Keratinocyte (primary cell): Measurements from ENCODE around the gene OR1F1. TPM values are rescaled to one million over a fixed set of nuclear protein-coding genes. Genes with fewer than 3 reads are reported as not detected.

Experiments used
- DNase-seq: peaks from one replicate; pipeline ENCODE4 v3.0.0-alpha.2; 2011; ENCODE audit warnings: low read depth, missing footprints, low spot score
- FAIRE-seq: peaks from 2 replicates; lab custom pipeline; 2011; peaks lifted over from hg19 to GRCh38; lab: Jason Lieb, UNC
- H2AFZ ChIP-seq: 2 replicates; pipeline ENCODE4 v1.6.0; 2012; ENCODE audit warnings: low read length, control low read depth, inconsistent platforms; ENCODE audit not compliant: control insufficient read depth
- H3K27ac ChIP-seq: 2 replicates; pipeline ENCODE4 v1.5.1; 2011; ENCODE audit warnings: low read length; ENCODE audit not compliant: control insufficient read depth, insufficient read depth
- H3K27me3 ChIP-seq: 3 replicates; pipeline ENCODE4 v1.6.0; 2011; ENCODE audit warnings: low read length; ENCODE audit not compliant: control insufficient read depth, insufficient read depth; ENCODE audit errors: extremely low read depth
- H3K36me3 ChIP-seq, 2 experiments: 2 replicates in 1 of 2; 3 replicates in 1 of 2; pipeline ENCODE4 v1.5.1; 2011; ENCODE audit warnings: low read length in 2 of 2, mild to moderate bottlenecking in 1 of 2; ENCODE audit not compliant: control insufficient read depth in 2 of 2, insufficient read depth in 2 of 2; ENCODE audit errors: extremely low read depth in 1 of 2
- H3K4me1 ChIP-seq: 3 replicates; pipeline ENCODE4 v1.5.1; 2011; ENCODE audit warnings: low read length; ENCODE audit not compliant: control insufficient read depth, insufficient read depth; ENCODE audit errors: extremely low read depth
- H3K4me2 ChIP-seq: 3 replicates; pipeline ENCODE4 v1.6.0; 2011; ENCODE audit warnings: low read depth, low read length; ENCODE audit not compliant: control insufficient read depth, insufficient read depth; ENCODE audit errors: extremely low read depth
- H3K4me3 ChIP-seq, 3 experiments: fragments of 200-600 bp in 1 of 3; sonication (generic) in 1 of 3; 2 replicates in 2 of 3; 3 replicates in 1 of 3; pipeline ENCODE4 v1.5.1; 2011 to 2016; ENCODE audit warnings: low read length in 3 of 3, mild to moderate bottlenecking in 3 of 3, control low read depth in 2 of 3, inconsistent platforms in 1 of 3, low read depth in 1 of 3, mixed read lengths in 1 of 3, mixed run types in 1 of 3, moderate library complexity in 1 of 3; ENCODE audit not compliant: control insufficient read depth in 2 of 3, insufficient read depth in 2 of 3; ENCODE audit errors: extremely low read depth in 1 of 3
- H3K79me2 ChIP-seq: 2 replicates; pipeline ENCODE4 v1.6.0; 2012; ENCODE audit warnings: low read length; ENCODE audit not compliant: control insufficient read depth, insufficient read depth
- H3K9ac ChIP-seq: 3 replicates; pipeline ENCODE4 v1.6.0; 2011; ENCODE audit warnings: low read length; ENCODE audit not compliant: control insufficient read depth, insufficient read depth; ENCODE audit errors: extremely low read depth
- H3K9me1 ChIP-seq: 3 replicates; pipeline ENCODE4 v1.6.0; 2011; ENCODE audit warnings: low read length; ENCODE audit not compliant: control insufficient read depth, insufficient read depth; ENCODE audit errors: extremely low read depth
- H3K9me3 ChIP-seq: 2 replicates; pipeline ENCODE4 v1.5.1; 2012; ENCODE audit warnings: low read depth, low read length; ENCODE audit not compliant: control insufficient read depth
- H4K20me1 ChIP-seq: 3 replicates; pipeline ENCODE4 v1.6.0; 2011; ENCODE audit warnings: low read length; ENCODE audit not compliant: control insufficient read depth, insufficient read depth; ENCODE audit errors: extremely low read depth
- EZH2 ChIP-seq: IDR thresholded peaks from one replicate; pipeline ENCODE4 v1.6.1; 2012; ENCODE audit warnings: inconsistent platforms, mild to moderate bottlenecking, low read length, moderate library complexity
- dilution Hi-C: fragments of 300-500 bp; cut with MboI; formaldehyde crosslinking; loops from one replicate; pipeline ENCODE4 v1.7.0; 2020; ENCODE audit warnings: low sequenced_read_pairs; ENCODE audit not compliant: extremely low pct_ligation_motif_present
- polyA plus RNA-seq, 5 experiments: library from polyadenylated mRNA; depleted of rRNA in 3 of 5; stranded (reverse) in 3 of 5; stranded (forward) in 1 of 5; unstranded in 1 of 5; fragments of >200 nt; gene quantifications; 1 replicate in 1 of 5; 2 replicates in 3 of 5; 3 replicates in 1 of 5; pipeline versions ENCODE4 v1.2.1 to v1.2.3, GENCODE V29; 2011 to 2012; ENCODE audit warnings: missing spikeins in 2 of 5, low read depth in 1 of 5, low replicate concordance in 1 of 5
- TF ChIP-seq, protein P1 (sequence below), 3 experiments: IDR thresholded peaks in 1 of 3; conservative IDR thresholded peaks in 1 of 3; optimal IDR thresholded peaks in 1 of 3; 2 replicates in 2 of 3; 3 replicates in 1 of 3; pipeline versions ENCODE3 to v1.5.1; 2011; ENCODE audit warnings: low read length in 3 of 3, mild to moderate bottlenecking in 3 of 3, moderate library complexity in 2 of 3, control low read depth in 1 of 3, inconsistent platforms in 1 of 3; ENCODE audit not compliant: insufficient read depth in 2 of 3; ENCODE audit errors: extremely low read depth in 1 of 3

The OR1F1 gene
- polyA plus RNA-seq, 1 donor (not counting 4 experiments of a cell fraction or from before 2014, with no cell fraction given): 0.51 TPM

DNA sequence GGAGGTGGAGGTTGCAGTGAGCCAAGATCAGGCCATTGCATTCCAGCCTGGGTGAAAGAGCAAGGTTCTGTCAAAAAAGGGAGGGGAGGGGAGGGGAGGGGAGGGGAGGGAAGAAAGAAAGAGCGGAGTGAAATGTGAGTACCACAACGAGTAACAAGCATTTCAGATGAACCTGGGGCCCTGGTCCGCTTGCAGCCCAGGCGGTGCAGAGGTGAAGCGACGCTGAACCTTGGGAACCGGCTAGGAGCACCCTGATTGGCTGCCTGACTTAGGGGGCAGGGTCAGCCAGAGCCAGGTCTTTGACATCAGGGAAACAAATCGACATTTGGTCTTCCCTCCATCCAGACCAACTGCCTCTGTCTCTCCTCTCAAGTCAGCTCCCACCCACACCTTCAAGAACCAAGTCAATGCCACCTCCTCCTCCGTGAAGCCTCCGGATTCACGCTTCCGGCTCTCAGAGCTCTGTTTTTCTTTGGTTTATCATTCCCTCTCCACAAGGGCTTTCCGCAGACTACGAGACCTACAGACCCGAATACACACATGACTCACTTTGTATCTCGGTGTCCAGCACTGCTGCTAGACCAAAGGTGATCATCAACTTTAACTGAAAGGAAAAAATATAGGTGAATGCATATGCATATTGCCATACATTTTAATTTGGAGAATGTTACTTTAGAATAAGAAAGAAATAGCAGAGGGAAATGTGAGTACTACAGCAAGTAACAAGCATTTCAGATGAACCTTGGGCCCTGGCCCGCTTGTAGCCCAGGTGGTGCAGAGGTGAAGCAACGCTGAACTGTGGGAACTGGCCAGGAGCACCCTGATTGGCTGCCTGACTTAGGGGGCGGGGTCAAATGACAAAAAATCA lies 19.3 kb downstream of the OR1F1 start:
- Histone ChIP-seq H4K20me1 (no peaks in the 10 kb centered on the region), H3K9me1 (no peaks in the 10 kb centered on the region), H3K79me2 (no peaks in the 10 kb centered on the region), H3K9ac (no peak overlapping the region), H3K36me3 (no peaks in the 10 kb centered on the region), H3K27me3 (no peaks in the 10 kb centered on the region), H3K4me1 (no peaks in the 10 kb centered on the region), H3K9me3 (peaks cover 2% of the 10 kb centered on the region), H3K27ac (no peak overlapping the region), H2AFZ (no peak overlapping the region), H3K4me3 (no peak overlapping the region), H3K4me2 (no peak overlapping the region)
- dilution Hi-C loops: no loop called here
- FAIRE-seq: no peak
- TF ChIP-seq, protein P1, sequence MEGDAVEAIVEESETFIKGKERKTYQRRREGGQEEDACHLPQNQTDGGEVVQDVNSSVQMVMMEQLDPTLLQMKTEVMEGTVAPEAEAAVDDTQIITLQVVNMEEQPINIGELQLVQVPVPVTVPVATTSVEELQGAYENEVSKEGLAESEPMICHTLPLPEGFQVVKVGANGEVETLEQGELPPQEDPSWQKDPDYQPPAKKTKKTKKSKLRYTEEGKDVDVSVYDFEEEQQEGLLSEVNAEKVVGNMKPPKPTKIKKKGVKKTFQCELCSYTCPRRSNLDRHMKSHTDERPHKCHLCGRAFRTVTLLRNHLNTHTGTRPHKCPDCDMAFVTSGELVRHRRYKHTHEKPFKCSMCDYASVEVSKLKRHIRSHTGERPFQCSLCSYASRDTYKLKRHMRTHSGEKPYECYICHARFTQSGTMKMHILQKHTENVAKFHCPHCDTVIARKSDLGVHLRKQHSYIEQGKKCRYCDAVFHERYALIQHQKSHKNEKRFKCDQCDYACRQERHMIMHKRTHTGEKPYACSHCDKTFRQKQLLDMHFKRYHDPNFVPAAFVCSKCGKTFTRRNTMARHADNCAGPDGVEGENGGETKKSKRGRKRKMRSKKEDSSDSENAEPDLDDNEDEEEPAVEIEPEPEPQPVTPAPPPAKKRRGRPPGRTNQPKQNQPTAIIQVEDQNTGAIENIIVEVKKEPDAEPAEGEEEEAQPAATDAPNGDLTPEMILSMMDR (optimal IDR thresholded peaks at IDR 0.05 in 1 of 3, IDR thresholded peaks at IDR 0.05 in 1 of 3, conservative IDR thresholded peaks at IDR 0.05 in 1 of 3; ENCODE audit: extremely low read depth in 1 of 3, insufficient read depth in 2 of 3, low read length in 3 of 3): no peak
- TF ChIP-seq EZH2: no peak
- no peak for DNase-seq

DNA sequence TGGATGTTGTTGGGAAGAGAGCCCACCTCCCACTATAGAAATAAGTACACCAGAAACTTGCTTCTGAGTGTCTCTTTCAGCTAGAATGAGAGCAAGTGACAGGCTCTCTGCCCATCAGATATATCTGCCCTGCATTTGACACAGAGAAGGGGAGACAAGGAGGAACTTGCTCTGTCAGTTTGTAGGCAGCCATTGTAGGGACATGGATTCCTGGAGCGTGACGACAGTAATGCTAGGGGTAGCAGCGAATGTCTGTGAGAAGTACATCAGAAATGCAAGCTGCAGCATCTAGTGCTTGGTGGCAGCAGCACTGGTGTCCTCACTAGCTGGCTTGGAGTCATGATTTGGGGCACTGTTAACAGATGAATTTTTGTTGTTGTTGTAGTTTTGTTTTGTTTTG lies 24.0 kb downstream of the OR1F1 start:
- H3K9ac ChIP-seq: no peak overlapping the region
- no peak for FAIRE-seq

More for the DNA sequence above, 24.0 kb downstream of the OR1F1 start:
- H3K27ac ChIP-seq: no peak overlapping the region
- H3K36me3 ChIP-seq: no peaks in the 10 kb centered on the region
- H4K20me1 ChIP-seq: no peaks in the 10 kb centered on the region
- no peaks in the 10 kb centered on the region for H3K27me3 ChIP-seq
- dilution Hi-C loops: no loop called here
- H3K9me1 ChIP-seq: no peaks in the 10 kb centered on the region
- no peak for DNase-seq
- no peaks in the 10 kb centered on the region for H3K79me2 ChIP-seq
- H3K4me1 ChIP-seq: no peaks in the 10 kb centered on the region
- no peak overlapping the region for H2AFZ ChIP-seq
- no peak for TF ChIP-seq EZH2
- TF ChIP-seq, protein P1 (optimal IDR thresholded peaks at IDR 0.05 in 1 of 3, IDR thresholded peaks at IDR 0.05 in 1 of 3, conservative IDR thresholded peaks at IDR 0.05 in 1 of 3; ENCODE audit: extremely low read depth in 1 of 3, insufficient read depth in 2 of 3, low read length in 3 of 3): no peak
- H3K4me3 ChIP-seq: no peak overlapping the region
- H3K4me2 ChIP-seq: no peak overlapping the region
- H3K9me3 ChIP-seq: peaks cover 2% of the 10 kb centered on the region
